SH-SY5Y (cell line): ENCODE measurements around the gene SMIM28.

ENCODE experiments used
- GATA2 ChIP-seq: IDR thresholded peaks from 2 replicates; pipeline ENCODE4 v1.6.1; 2011; ENCODE audit warnings: mild to moderate bottlenecking, low read depth, low read length
- GATA3 ChIP-seq: IDR thresholded peaks from 2 replicates; pipeline ENCODE4 v1.6.1; 2011; ENCODE audit warnings: low read depth, mild to moderate bottlenecking, low read length, moderate library complexity

DNA sequence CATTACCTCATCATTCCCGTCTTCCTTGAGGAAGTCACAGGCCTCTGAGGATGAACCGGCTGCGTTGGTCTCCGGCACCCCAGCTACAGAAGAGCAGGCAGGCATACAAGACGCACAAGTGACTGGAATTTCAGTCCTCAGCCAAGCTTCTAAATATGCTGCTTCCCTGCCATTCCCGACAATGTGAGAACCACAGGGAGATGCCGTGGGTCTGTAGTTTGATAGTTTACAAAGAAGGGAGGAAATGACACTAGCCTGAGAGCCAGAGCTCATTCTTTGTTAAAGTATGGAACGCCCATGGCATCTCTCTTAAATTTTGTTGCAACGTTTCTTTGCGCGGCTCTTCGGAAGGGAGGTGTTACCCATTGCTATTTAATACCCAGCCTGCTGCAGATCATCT lies 52.1 kb downstream of the SMIM28 start:
- no peak for TF ChIP-seq GATA2
- no peak for TF ChIP-seq GATA3
